Endothelial cell of umbilical vein (primary cell): ENCODE measurements around the gene PYROXD2. TPM values are rescaled to one million over a fixed set of nuclear protein-coding genes. Genes with fewer than 3 reads are reported as not detected.

Experiments used
- BruUV-seq: library from RNA; stranded (reverse); fragments of 400-500 nt; replicated peaks from 2 replicates; lab custom pipeline; 2021; lab: Mats Ljungman, UMichigan
- CTCF ChIA-PET: fragments of 300-600, 350-600 bp; sonication (Branson Sonifier 250); formaldehyde crosslinking; loops from one replicate; lab custom pipeline; 2021; ENCODE audit warnings: antibody characterized with exemption, inconsistent platforms; lab: Charles Lee
- POLR2A ChIA-PET: fragments of 300-600, 350-600 bp; sonication (Branson Sonifier 250); formaldehyde crosslinking; loops from one replicate; lab custom pipeline; 2021; ENCODE audit warnings: antibody characterized with exemption, inconsistent platforms; lab: Charles Lee
- DNase-seq: peaks from one replicate; pipeline ENCODE4 v3.0.0-alpha.2; 2011; ENCODE audit warnings: low read depth, low spot score
- FAIRE-seq: peaks from 2 replicates; lab custom pipeline; 2011; peaks lifted over from hg19 to GRCh38; lab: Jason Lieb, UNC
- H2AFZ ChIP-seq: 2 replicates; pipeline ENCODE4 v1.6.0; 2012; ENCODE audit warnings: low read depth, low read length, control low read depth, inconsistent platforms
- H3K27ac ChIP-seq: 2 replicates; pipeline ENCODE4 v1.5.1; 2011; ENCODE audit warnings: low read depth, mild to moderate bottlenecking, control low read depth, low read length, moderate library complexity; ENCODE audit not compliant: insufficient read depth
- H3K27me3 ChIP-seq, 2 experiments: 2 replicates each; pipeline versions ENCODE4 v1.6.0 to v1.6.1; 2011; ENCODE audit warnings: low read length in 2 of 2, mixed read lengths in 1 of 2; ENCODE audit not compliant: control insufficient read depth in 2 of 2, insufficient read depth in 2 of 2
- H3K36me3 ChIP-seq, 2 experiments: 2 replicates in 1 of 2; 3 replicates in 1 of 2; pipeline ENCODE4 v1.5.1; 2011; ENCODE audit warnings: low read length in 2 of 2, mild to moderate bottlenecking in 1 of 2, moderate library complexity in 1 of 2; ENCODE audit not compliant: control insufficient read depth in 2 of 2, insufficient read depth in 2 of 2; ENCODE audit errors: extremely low read depth in 1 of 2
- H3K4me1 ChIP-seq: 3 replicates; pipeline ENCODE4 v1.5.1; 2011; ENCODE audit warnings: mild to moderate bottlenecking, low read length; ENCODE audit not compliant: control insufficient read depth, insufficient read depth; ENCODE audit errors: extremely low read depth
- H3K4me2 ChIP-seq: 2 replicates; pipeline ENCODE4 v1.6.1; 2011; ENCODE audit warnings: low read length, control low read depth, mixed read lengths; ENCODE audit not compliant: insufficient read depth
- H3K4me3 ChIP-seq, 3 experiments: fragments of 200-600 bp in 1 of 3; sonication (generic), shearing (Covaris generic) in 1 of 3; replicated peaks in 1 of 3; 2 replicates each; pipeline ENCODE4 v1.5.1; 2011 to 2016; ENCODE audit warnings: control low read depth in 3 of 3, low read length in 3 of 3, mild to moderate bottlenecking in 2 of 3, inconsistent platforms in 1 of 3, low read depth in 1 of 3, moderate library complexity in 1 of 3; ENCODE audit not compliant: insufficient read depth in 1 of 3
- H3K79me2 ChIP-seq: 2 replicates; pipeline ENCODE4 v1.6.0; 2012; ENCODE audit warnings: low read length, inconsistent platforms; ENCODE audit not compliant: control insufficient read depth, insufficient read depth
- H3K9ac ChIP-seq: replicated peaks from 2 replicates; pipeline ENCODE3; 2011; ENCODE audit warnings: low read length, control low read depth; ENCODE audit not compliant: insufficient read depth; ENCODE audit errors: extremely low read depth
- H3K9me1 ChIP-seq: replicated peaks from 3 replicates; pipeline ENCODE4 v1.6.0; 2011; ENCODE audit warnings: mild to moderate bottlenecking, low read length; ENCODE audit not compliant: control insufficient read depth, insufficient read depth; ENCODE audit errors: extremely low read depth
- H3K9me3 ChIP-seq: replicated peaks from 2 replicates; pipeline ENCODE4 v1.5.1; 2012; ENCODE audit warnings: low read length, inconsistent platforms; ENCODE audit not compliant: control insufficient read depth, insufficient read depth
- H4K20me1 ChIP-seq: replicated peaks from 2 replicates; pipeline ENCODE3; 2011; ENCODE audit warnings: mild to moderate bottlenecking, low read length; ENCODE audit not compliant: control insufficient read depth, insufficient read depth; ENCODE audit errors: extremely low read depth
- EZH2 ChIP-seq: IDR thresholded peaks from 2 replicates; pipeline ENCODE4 v1.6.1; 2012; ENCODE audit warnings: borderline replicate concordance, low read depth, mild to moderate bottlenecking, moderate library complexity, low read length, inconsistent platforms; ENCODE audit not compliant: severe bottlenecking
- FOS ChIP-seq: IDR thresholded peaks from 2 replicates; pipeline ENCODE4 v1.6.1; 2011; ENCODE audit warnings: mild to moderate bottlenecking, low read length, moderate library complexity, borderline replicate concordance; ENCODE audit not compliant: insufficient read depth
- GATA2 ChIP-seq: IDR thresholded peaks from 2 replicates; pipeline ENCODE4 v1.7.0; 2011; ENCODE audit warnings: low read depth, mild to moderate bottlenecking, moderate library complexity, mixed read lengths, low read length; ENCODE audit not compliant: insufficient read length, insufficient read depth
- JUN ChIP-seq: IDR thresholded peaks from 2 replicates; pipeline ENCODE4 v1.6.1; 2011; ENCODE audit warnings: borderline replicate concordance, low read depth; ENCODE audit not compliant: insufficient read length, insufficient read depth
- MYC ChIP-seq: IDR thresholded peaks from one replicate; pipeline ENCODE4 v1.6.1; 2011; ENCODE audit warnings: mild to moderate bottlenecking, low read depth, low read length
- POLR2A ChIP-seq: IDR thresholded peaks from 2 replicates; pipeline ENCODE4 v1.6.1; 2012; ENCODE audit warnings: low read depth, mild to moderate bottlenecking, control low read depth, low read length
- POLR2AphosphoS5 ChIP-seq: IDR thresholded peaks from 2 replicates; pipeline ENCODE4 v1.6.1; 2012; ENCODE audit warnings: low read depth, mild to moderate bottlenecking, control low read depth, low read length, moderate library complexity; ENCODE audit not compliant: insufficient read depth
- dilution Hi-C: fragments of 300-500 bp; cut with MboI; formaldehyde crosslinking; loops from one replicate; pipeline ENCODE4 v1.15.0; 2019; ENCODE audit warnings: low sequenced_read_pairs; ENCODE audit not compliant: extremely low pct_ligation_motif_present
- intact Hi-C: fragments of 100-400 bp; cut with micrococcal nuclease; formaldehyde crosslinking; loops from one replicate; pipeline ENCODE4 v1.10.0; 2022
- polyA plus RNA-seq, 4 experiments: library from polyadenylated mRNA; depleted of rRNA in 3 of 4; stranded (reverse) in 3 of 4; unstranded in 1 of 4; fragments of >200 nt; gene quantifications; 2 replicates each; pipeline versions ENCODE4 v1.2.1 to v1.2.3, GENCODE V29; 2011 to 2012; ENCODE audit warnings: missing spikeins in 1 of 4
- total RNA-seq: library from RNA; stranded (reverse); gene quantifications from 2 replicates; pipeline ENCODE4 v1.2.3, GENCODE V29; 2021
- TF ChIP-seq, protein P1 (sequence below): IDR thresholded peaks from 2 replicates; pipeline ENCODE4 v1.6.1; 2011; ENCODE audit not compliant: insufficient read depth, insufficient read length
- TF ChIP-seq, protein P2 (sequence below), 2 donors: IDR thresholded peaks; 1 replicate in 1 of 2; 2 replicates in 1 of 2; pipeline ENCODE4 v1.5.1; 2011; ENCODE audit warnings: low read length in 2 of 2, mild to moderate bottlenecking in 2 of 2, moderate library complexity in 2 of 2, control low read depth in 1 of 2, inconsistent platforms in 1 of 2, low read depth in 1 of 2; ENCODE audit not compliant: insufficient read depth in 1 of 2; ENCODE audit errors: extremely low read depth in 1 of 2

PYROXD2 gene
- total and polyA plus RNA-seq, 2 donors (not counting 3 experiments of a cell fraction or from before 2014, with no cell fraction given) = 7.0 to 13.7 TPM

DNA sequence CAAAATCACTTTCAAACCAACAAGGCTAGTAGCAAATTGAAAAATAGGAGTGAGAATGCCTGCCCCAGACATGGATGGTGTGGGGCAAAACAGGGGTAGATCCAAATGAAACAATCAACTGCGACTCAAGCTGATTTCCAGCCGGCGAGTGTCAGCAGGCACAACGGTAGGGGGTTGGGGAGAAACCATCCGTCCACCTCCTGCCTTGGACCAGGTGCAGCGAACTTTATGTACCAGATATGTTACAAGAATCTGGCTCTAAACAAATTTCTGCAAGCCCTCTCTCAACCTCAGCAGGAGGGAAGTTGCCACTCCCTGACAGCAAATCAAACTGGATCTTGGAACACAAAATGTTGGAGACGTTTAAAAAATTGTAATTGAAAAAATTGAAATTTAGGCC, 45.2 kb downstream of the PYROXD2 start:
- H3K27ac ChIP-seq = no peak overlapping the region
- H2AFZ ChIP-seq = no peak overlapping the region
- H3K4me3 ChIP-seq = no peak overlapping the region
- intact Hi-C loops = no loop called here
- dilution Hi-C loops = no loop called here
- no peak for FAIRE-seq
- H4K20me1 ChIP-seq = no peaks in the 10 kb centered on the region
- H3K9me3 ChIP-seq = no peaks in the 10 kb centered on the region
- no peak for TF ChIP-seq POLR2AphosphoS5
- no peak for TF ChIP-seq JUN
- TF ChIP-seq GATA2 = no peak
- TF ChIP-seq, protein P1, sequence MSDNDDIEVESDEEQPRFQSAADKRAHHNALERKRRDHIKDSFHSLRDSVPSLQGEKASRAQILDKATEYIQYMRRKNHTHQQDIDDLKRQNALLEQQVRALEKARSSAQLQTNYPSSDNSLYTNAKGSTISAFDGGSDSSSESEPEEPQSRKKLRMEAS = no peak
- no peak for TF ChIP-seq MYC
- TF ChIP-seq, protein P2, sequence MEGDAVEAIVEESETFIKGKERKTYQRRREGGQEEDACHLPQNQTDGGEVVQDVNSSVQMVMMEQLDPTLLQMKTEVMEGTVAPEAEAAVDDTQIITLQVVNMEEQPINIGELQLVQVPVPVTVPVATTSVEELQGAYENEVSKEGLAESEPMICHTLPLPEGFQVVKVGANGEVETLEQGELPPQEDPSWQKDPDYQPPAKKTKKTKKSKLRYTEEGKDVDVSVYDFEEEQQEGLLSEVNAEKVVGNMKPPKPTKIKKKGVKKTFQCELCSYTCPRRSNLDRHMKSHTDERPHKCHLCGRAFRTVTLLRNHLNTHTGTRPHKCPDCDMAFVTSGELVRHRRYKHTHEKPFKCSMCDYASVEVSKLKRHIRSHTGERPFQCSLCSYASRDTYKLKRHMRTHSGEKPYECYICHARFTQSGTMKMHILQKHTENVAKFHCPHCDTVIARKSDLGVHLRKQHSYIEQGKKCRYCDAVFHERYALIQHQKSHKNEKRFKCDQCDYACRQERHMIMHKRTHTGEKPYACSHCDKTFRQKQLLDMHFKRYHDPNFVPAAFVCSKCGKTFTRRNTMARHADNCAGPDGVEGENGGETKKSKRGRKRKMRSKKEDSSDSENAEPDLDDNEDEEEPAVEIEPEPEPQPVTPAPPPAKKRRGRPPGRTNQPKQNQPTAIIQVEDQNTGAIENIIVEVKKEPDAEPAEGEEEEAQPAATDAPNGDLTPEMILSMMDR (IDR thresholded peaks at IDR 0.05; ENCODE audit: extremely low read depth in 1 of 2, insufficient read depth in 1 of 2, low read depth in 1 of 2, low read length in 2 of 2) = no peak
- no peak for TF ChIP-seq EZH2
- TF ChIP-seq FOS = no peak
- TF ChIP-seq POLR2A = no peak
- peaks cover 0 to 10% of the 10 kb centered on the region in 2 experiments for H3K27me3 ChIP-seq
- no peaks in the 10 kb centered on the region for H3K36me3 ChIP-seq
- no TSS peak for BruUV-seq
- no peaks in the 10 kb centered on the region for H3K9me1 ChIP-seq
- H3K4me1 ChIP-seq = no peaks in the 10 kb centered on the region
- no peak overlapping the region for H3K4me2 ChIP-seq
- H3K79me2 ChIP-seq = no peaks in the 10 kb centered on the region
- ChIA-PET CTCF (no interaction called here), POLR2A (no interaction called here)
- no peak overlapping the region for H3K9ac ChIP-seq
- DNase-seq = no peak
